GM12878 (cell line): ENCODE data around the gene TLL2. TPM values are rescaled to one million over a fixed set of nuclear protein-coding genes. Genes with fewer than 3 reads are reported as not detected.

Source experiments
- ATAC-seq: fragments of 200-7000 bp; cut with Tn5 transposase; 3 replicates; pipeline ENCODE4 v1.9.1; 2020; ENCODE audit warnings: mild to moderate bottlenecking, moderate library complexity
- BruUV-seq: library from RNA; stranded (reverse); fragments of 400-500 nt; replicated peaks from 2 replicates; lab custom pipeline; 2021; lab: Mats Ljungman, UMichigan
- CTCF ChIA-PET: fragments of 300-600 bp; sonication (Branson Sonifier 250); formaldehyde crosslinking; extraction: SDS; loops from one replicate; lab custom pipeline; 2021; ENCODE audit warnings: inconsistent platforms; lab: Yijun Ruan, JAX
- POLR2A ChIA-PET: fragments of 350-600 bp; formaldehyde crosslinking; extraction: SDS; loops from one replicate; lab custom pipeline; 2021; ENCODE audit warnings: inconsistent platforms; lab: Charles Lee
- RAD21 ChIA-PET: fragments of 300-600 bp; sonication (Branson Sonifier 250); formaldehyde crosslinking; loops from one replicate; lab custom pipeline; 2023; ENCODE audit warnings: antibody characterized with exemption; ENCODE audit not compliant: unreplicated experiment; lab: Charles Lee
- SMC1A ChIA-PET: fragments of 300-600 bp; sonication (Branson Sonifier 250); formaldehyde crosslinking; loops from one replicate; lab custom pipeline; 2023; ENCODE audit not compliant: unreplicated experiment, uncharacterized antibody; lab: Charles Lee
- DNase-seq: peaks from one replicate; pipeline ENCODE4 v3.0.0-alpha.2; 2011; ENCODE audit warnings: low read depth, low spot score
- FAIRE-seq: peaks from 3 replicates; lab custom pipeline; 2011; peaks lifted over from hg19 to GRCh38; lab: Jason Lieb, UNC
- H2AFZ ChIP-seq: 2 replicates; pipeline ENCODE4 v1.6.0; 2011; ENCODE audit warnings: low read depth, low read length, control low read depth; ENCODE audit not compliant: control insufficient read depth
- H3K27ac ChIP-seq: 2 replicates; pipeline ENCODE4 v1.5.1; 2011; ENCODE audit warnings: control low read depth; ENCODE audit not compliant: control insufficient read depth, insufficient read depth
- H3K27me3 ChIP-seq, 2 experiments: replicated peaks in 1 of 2; 2 replicates each; pipeline versions ENCODE4 v1.6.0 to v1.6.1; 2011; ENCODE audit warnings: low read length in 1 of 2; ENCODE audit not compliant: control insufficient read depth in 2 of 2, insufficient read depth in 2 of 2
- H3K36me3 ChIP-seq, 2 experiments: 2 replicates each; pipeline ENCODE4 v1.5.1; 2011; ENCODE audit warnings: low read length in 1 of 2; ENCODE audit not compliant: control insufficient read depth in 2 of 2, insufficient read depth in 2 of 2
- H3K4me1 ChIP-seq: 2 replicates; pipeline ENCODE4 v1.6.1; 2011; ENCODE audit warnings: mild to moderate bottlenecking, low read length, moderate library complexity, mixed read lengths; ENCODE audit not compliant: control insufficient read depth, insufficient read depth
- H3K4me2 ChIP-seq: 2 replicates; pipeline ENCODE4 v1.6.0; 2011; ENCODE audit warnings: control low read depth; ENCODE audit not compliant: control insufficient read depth, insufficient read depth
- H3K4me3 ChIP-seq: fragments of 200-600 bp; sonication (generic); 2 replicates; pipeline ENCODE4 v1.5.1; 2016
- H3K79me2 ChIP-seq: 2 replicates; pipeline ENCODE4 v1.6.0; 2011; ENCODE audit warnings: low read length; ENCODE audit not compliant: control insufficient read depth, insufficient read depth
- H3K9ac ChIP-seq: 2 replicates; pipeline ENCODE4 v1.8.0; 2011; ENCODE audit warnings: low read length, control low read depth, mixed read lengths; ENCODE audit not compliant: control insufficient read depth, insufficient read depth
- H3K9me3 ChIP-seq: replicated peaks from 3 replicates; pipeline ENCODE4 v1.5.1; 2011; ENCODE audit warnings: mild to moderate bottlenecking, low read length; ENCODE audit not compliant: control insufficient read depth, insufficient read depth
- H4K20me1 ChIP-seq: 2 replicates; pipeline ENCODE4 v1.6.0; 2011; ENCODE audit not compliant: control insufficient read depth, insufficient read depth
- BCL11A ChIP-seq: IDR thresholded peaks from 2 replicates; pipeline ENCODE4 v1.6.1; 2011; ENCODE audit warnings: low read depth, low read length
- CBFB ChIP-seq: IDR thresholded peaks from 2 replicates; pipeline ENCODE4 v1.6.1; 2016; ENCODE audit warnings: antibody characterized with exemption, low read depth
- JUNB ChIP-seq: IDR thresholded peaks from 2 replicates; pipeline ENCODE4 v1.6.1; 2016; ENCODE audit warnings: antibody characterized with exemption, mild to moderate bottlenecking
- NR2F1 ChIP-seq: fragments of 450-650 bp; conservative IDR thresholded peaks from 2 replicates; pipeline ENCODE4 v1.6.1; 2017; ENCODE audit warnings: mild to moderate bottlenecking
- TCF12 ChIP-seq: IDR thresholded peaks from 2 replicates; pipeline ENCODE4 v1.6.1; 2011; ENCODE audit warnings: low read depth, mild to moderate bottlenecking, low read length
- WGBS: methylation state at CpG from one replicate; pipeline ENCODE4 v1.1.6; 2016; ENCODE audit warnings: low lambda C conversion rate; ENCODE audit not compliant: insufficient replicate concordance, insufficient coverage; ENCODE audit errors: missing lambda C conversion rate; 5-methylcytosine and 5-hydroxymethylcytosine counted together
- in situ Hi-C: fragments of 300-500 bp; cut with MboI; formaldehyde crosslinking; loops from 9 replicates; pipeline ENCODE4 v1.14.3; 2018; ENCODE audit warnings: mixed read lengths
- intact Hi-C: fragments of 100-400 bp; cut with micrococcal nuclease; formaldehyde crosslinking; loops from one replicate; pipeline ENCODE4 v1.14.2; 2022; ENCODE audit not compliant: unreplicated experiment
- polyA plus RNA-seq, 11 experiments: library from polyadenylated mRNA; depleted of rRNA in 4 of 11; unstranded in 6 of 11; stranded (reverse) in 5 of 11; fragments of >200 nt; fragmentation: Nextera tagmentation in 4 of 11; fragmentation: Illumina TruSeq in 1 of 11; extraction: Ambion mirVana in 4 of 11; extraction: Trizol in 1 of 11; gene quantifications; 1 replicate in 1 of 11; 2 replicates in 10 of 11; pipeline versions ENCODE4 v1.2.1 to v1.2.3, GENCODE V29; 2011 to 2016; ENCODE audit warnings: inconsistent platforms in 2 of 11, missing spikeins in 2 of 11, low read depth in 1 of 11
- total RNA-seq, 4 experiments: library from RNA; depleted of rRNA in 3 of 4; stranded (reverse); fragments of >200 nt in 3 of 4; fragmentation: Illumina TruSeq in 1 of 4; extraction: Trizol in 1 of 4; gene quantifications; 2 replicates each; pipeline versions ENCODE4 v1.2.1 to v1.2.3, GENCODE V29; 2013 to 2021
- TF ChIP-seq, protein P1 (sequence below): IDR thresholded peaks from 2 replicates; pipeline ENCODE4 v1.6.1; 2012; ENCODE audit warnings: low read depth, low read length, improper control_type of control experiment
- TF ChIP-seq, protein P2 (sequence below): fragments of 450-650 bp; IDR thresholded peaks from 2 replicates; pipeline ENCODE4 v1.6.1; 2017; ENCODE audit warnings: mild to moderate bottlenecking, moderate library complexity
- TF ChIP-seq, protein P3 (sequence below): fragments of 450-650 bp; formaldehyde crosslinking; IDR thresholded peaks from 2 replicates; pipeline ENCODE4 v1.4.0; 2020; ENCODE audit warnings: mild to moderate bottlenecking, moderate library complexity
- TF ChIP-seq, protein P4 (sequence below): fragments of 150-350 bp; IDR thresholded peaks from 2 replicates; pipeline ENCODE4 v1.6.1; 2016; ENCODE audit warnings: low read depth, low read length

The TLL2 gene
- total and polyA plus RNA-seq, 10 of the 15 experiments (the other 5 are each of a cell fraction or from before 2014, with no cell fraction given): 0.02 to 2.1 (median 0.52) TPM

DNA sequence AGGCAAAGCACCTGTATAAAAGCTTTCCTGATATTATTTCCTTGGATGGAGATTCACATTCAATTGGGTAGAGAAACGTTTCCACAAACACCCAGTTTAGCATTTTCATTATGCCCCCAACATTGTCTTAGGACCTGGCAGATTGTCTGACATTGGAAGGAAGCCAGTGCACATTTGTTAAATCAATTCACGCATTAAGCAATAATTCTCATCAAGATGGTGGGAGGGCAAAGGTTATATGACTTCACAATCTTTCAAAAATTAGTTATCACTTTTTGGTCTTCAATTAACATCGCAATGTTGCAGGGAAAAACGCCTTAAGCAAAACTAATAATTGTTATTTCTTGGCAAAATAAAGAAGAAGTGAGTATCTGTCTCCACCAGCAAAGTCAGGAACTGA is 171.3 kb downstream of the TLL2 start:
- RAD21 ChIA-PET: interaction anchor here (3.5 kb wide), 1 partner anchor 112 kb away, joined by 15 read pairs; no protein-coding TSS in a partner anchor
- H3K27ac ChIP-seq: no peak overlapping the region
- intact Hi-C loops: no loop called here
- peaks cover 8% of the 10 kb centered on the region; the same call in 1 of the 3 replicates for H3K9me3 ChIP-seq
- WGBS: 35% methylated on average over 4 of the region's 4 CpGs
- no peaks in the 10 kb centered on the region for H3K27me3 ChIP-seq
- H3K4me3 ChIP-seq: no peak overlapping the region
- H3K4me2 ChIP-seq: no peak overlapping the region
- BruUV-seq: no TSS peak
- no peaks in the 10 kb centered on the region for H3K79me2 ChIP-seq
- POLR2A ChIA-PET: no interaction called here
- no peaks in the 10 kb centered on the region for H3K36me3 ChIP-seq
- no peaks in the 10 kb centered on the region for H3K4me1 ChIP-seq
- ATAC-seq (no peak), DNase-seq (no peak), FAIRE-seq (no peak)
- TF ChIP-seq BCL11A (no peak), JUNB (no peak), TCF12 (no peak), CBFB (no peak), NR2F1 (no peak)
- TF ChIP-seq, protein P1, sequence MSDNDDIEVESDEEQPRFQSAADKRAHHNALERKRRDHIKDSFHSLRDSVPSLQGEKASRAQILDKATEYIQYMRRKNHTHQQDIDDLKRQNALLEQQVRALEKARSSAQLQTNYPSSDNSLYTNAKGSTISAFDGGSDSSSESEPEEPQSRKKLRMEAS: no peak
- TF ChIP-seq, protein P2, sequence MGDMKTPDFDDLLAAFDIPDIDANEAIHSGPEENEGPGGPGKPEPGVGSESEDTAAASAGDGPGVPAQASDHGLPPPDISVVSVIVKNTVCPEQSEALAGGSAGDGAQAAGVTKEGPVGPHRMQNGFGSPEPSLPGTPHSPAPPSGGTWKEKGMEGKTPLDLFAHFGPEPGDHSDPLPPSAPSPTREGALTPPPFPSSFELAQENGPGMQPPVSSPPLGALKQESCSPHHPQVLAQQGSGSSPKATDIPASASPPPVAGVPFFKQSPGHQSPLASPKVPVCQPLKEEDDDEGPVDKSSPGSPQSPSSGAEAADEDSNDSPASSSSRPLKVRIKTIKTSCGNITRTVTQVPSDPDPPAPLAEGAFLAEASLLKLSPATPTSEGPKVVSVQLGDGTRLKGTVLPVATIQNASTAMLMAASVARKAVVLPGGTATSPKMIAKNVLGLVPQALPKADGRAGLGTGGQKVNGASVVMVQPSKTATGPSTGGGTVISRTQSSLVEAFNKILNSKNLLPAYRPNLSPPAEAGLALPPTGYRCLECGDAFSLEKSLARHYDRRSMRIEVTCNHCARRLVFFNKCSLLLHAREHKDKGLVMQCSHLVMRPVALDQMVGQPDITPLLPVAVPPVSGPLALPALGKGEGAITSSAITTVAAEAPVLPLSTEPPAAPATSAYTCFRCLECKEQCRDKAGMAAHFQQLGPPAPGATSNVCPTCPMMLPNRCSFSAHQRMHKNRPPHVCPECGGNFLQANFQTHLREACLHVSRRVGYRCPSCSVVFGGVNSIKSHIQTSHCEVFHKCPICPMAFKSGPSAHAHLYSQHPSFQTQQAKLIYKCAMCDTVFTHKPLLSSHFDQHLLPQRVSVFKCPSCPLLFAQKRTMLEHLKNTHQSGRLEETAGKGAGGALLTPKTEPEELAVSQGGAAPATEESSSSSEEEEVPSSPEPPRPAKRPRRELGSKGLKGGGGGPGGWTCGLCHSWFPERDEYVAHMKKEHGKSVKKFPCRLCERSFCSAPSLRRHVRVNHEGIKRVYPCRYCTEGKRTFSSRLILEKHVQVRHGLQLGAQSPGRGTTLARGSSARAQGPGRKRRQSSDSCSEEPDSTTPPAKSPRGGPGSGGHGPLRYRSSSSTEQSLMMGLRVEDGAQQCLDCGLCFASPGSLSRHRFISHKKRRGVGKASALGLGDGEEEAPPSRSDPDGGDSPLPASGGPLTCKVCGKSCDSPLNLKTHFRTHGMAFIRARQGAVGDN: no peak
- TF ChIP-seq, protein P3, sequence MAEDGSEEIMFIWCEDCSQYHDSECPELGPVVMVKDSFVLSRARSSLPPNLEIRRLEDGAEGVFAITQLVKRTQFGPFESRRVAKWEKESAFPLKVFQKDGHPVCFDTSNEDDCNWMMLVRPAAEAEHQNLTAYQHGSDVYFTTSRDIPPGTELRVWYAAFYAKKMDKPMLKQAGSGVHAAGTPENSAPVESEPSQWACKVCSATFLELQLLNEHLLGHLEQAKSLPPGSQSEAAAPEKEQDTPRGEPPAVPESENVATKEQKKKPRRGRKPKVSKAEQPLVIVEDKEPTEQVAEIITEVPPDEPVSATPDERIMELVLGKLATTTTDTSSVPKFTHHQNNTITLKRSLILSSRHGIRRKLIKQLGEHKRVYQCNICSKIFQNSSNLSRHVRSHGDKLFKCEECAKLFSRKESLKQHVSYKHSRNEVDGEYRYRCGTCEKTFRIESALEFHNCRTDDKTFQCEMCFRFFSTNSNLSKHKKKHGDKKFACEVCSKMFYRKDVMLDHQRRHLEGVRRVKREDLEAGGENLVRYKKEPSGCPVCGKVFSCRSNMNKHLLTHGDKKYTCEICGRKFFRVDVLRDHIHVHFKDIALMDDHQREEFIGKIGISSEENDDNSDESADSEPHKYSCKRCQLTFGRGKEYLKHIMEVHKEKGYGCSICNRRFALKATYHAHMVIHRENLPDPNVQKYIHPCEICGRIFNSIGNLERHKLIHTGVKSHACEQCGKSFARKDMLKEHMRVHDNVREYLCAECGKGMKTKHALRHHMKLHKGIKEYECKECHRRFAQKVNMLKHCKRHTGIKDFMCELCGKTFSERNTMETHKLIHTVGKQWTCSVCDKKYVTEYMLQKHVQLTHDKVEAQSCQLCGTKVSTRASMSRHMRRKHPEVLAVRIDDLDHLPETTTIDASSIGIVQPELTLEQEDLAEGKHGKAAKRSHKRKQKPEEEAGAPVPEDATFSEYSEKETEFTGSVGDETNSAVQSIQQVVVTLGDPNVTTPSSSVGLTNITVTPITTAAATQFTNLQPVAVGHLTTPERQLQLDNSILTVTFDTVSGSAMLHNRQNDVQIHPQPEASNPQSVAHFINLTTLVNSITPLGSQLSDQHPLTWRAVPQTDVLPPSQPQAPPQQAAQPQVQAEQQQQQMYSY (CRISPR knock-in tag): no peak
- TF ChIP-seq, protein P4, sequence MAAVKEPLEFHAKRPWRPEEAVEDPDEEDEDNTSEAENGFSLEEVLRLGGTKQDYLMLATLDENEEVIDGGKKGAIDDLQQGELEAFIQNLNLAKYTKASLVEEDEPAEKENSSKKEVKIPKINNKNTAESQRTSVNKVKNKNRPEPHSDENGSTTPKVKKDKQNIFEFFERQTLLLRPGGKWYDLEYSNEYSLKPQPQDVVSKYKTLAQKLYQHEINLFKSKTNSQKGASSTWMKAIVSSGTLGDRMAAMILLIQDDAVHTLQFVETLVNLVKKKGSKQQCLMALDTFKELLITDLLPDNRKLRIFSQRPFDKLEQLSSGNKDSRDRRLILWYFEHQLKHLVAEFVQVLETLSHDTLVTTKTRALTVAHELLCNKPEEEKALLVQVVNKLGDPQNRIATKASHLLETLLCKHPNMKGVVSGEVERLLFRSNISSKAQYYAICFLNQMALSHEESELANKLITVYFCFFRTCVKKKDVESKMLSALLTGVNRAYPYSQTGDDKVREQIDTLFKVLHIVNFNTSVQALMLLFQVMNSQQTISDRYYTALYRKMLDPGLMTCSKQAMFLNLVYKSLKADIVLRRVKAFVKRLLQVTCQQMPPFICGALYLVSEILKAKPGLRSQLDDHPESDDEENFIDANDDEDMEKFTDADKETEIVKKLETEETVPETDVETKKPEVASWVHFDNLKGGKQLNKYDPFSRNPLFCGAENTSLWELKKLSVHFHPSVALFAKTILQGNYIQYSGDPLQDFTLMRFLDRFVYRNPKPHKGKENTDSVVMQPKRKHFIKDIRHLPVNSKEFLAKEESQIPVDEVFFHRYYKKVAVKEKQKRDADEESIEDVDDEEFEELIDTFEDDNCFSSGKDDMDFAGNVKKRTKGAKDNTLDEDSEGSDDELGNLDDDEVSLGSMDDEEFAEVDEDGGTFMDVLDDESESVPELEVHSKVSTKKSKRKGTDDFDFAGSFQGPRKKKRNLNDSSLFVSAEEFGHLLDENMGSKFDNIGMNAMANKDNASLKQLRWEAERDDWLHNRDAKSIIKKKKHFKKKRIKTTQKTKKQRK: no peak
- in situ Hi-C loops: no loop called here
- no peak overlapping the region for H3K9ac ChIP-seq
- no peak overlapping the region for H2AFZ ChIP-seq
- SMC1A ChIA-PET: no interaction called here
- CTCF ChIA-PET: interaction anchor here (1.2 to 9.4 kb wide), 5 partner anchors 13 to 340 kb away, joined by 3 to 142 read pairs (median 5); no protein-coding TSS in a partner anchor
- H4K20me1 ChIP-seq: no peaks in the 10 kb centered on the region
